GM13977 (cell line): ENCODE data around the gene AURKA.

ENCODE experiments used
- DNase-seq: peaks from one replicate; pipeline ENCODE4 v3.0.0; 2012; ENCODE audit warnings: low spot score
- in situ Hi-C: fragments of 300-500 bp; cut with MboI; formaldehyde crosslinking; loops from one replicate; pipeline ENCODE4 v1.12.0; 2022; ENCODE audit warnings: low sequenced_read_pairs, low pct_unique_long_range_greater_than_20kb, mixed read lengths, inconsistent platforms; ENCODE audit not compliant: unreplicated experiment
- TF ChIP-seq, protein P1 (sequence below): IDR thresholded peaks from 2 replicates; pipeline ENCODE4 v1.5.1; 2012; ENCODE audit warnings: mild to moderate bottlenecking, control low read depth; ENCODE audit not compliant: insufficient read depth; ENCODE audit errors: extremely low read depth, missing control alignments

AURKA gene

DNA sequence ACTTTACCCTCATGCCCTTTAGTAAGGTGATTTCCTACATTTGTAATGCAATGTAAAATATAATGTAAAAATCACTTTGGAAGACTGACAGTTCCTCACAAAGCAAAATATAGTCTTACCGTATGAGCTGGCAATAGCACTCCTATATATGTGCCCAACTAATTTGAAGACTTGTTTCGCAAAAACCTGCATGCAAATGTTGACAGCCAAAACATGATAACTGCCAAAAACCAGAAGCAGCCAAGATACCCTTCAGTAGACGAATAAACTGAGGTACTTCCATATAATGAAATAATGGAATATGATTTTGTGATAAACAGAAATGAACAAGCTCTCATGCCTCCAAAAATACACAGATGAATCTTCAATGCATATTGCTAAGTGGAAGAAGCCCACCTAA lies 13.6 kb downstream of the AURKA start:
- no peak for DNase-seq
- in situ Hi-C loops: no loop called here
- TF ChIP-seq, protein P1, sequence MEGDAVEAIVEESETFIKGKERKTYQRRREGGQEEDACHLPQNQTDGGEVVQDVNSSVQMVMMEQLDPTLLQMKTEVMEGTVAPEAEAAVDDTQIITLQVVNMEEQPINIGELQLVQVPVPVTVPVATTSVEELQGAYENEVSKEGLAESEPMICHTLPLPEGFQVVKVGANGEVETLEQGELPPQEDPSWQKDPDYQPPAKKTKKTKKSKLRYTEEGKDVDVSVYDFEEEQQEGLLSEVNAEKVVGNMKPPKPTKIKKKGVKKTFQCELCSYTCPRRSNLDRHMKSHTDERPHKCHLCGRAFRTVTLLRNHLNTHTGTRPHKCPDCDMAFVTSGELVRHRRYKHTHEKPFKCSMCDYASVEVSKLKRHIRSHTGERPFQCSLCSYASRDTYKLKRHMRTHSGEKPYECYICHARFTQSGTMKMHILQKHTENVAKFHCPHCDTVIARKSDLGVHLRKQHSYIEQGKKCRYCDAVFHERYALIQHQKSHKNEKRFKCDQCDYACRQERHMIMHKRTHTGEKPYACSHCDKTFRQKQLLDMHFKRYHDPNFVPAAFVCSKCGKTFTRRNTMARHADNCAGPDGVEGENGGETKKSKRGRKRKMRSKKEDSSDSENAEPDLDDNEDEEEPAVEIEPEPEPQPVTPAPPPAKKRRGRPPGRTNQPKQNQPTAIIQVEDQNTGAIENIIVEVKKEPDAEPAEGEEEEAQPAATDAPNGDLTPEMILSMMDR: no peak

DNA sequence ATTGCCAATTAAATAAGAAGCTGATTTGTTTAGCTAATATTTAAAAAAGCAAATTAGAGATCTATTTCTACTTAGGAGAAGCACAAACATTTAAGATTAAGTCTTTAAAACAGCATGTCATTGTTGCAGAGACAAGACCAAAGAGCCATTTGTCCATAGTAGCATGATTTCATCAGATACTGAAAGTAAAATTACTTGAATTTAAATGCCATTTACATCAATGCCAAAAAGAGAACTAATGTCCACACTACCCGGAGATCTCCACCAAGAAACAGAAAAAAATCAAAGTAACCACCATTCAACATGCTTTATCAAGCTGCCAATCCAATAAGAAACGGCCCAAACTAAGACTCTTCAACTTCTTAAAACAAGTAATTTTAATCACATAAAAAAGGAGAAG lies 15.7 kb downstream of the AURKA start:
- no peak for DNase-seq
- in situ Hi-C loops: no loop called here
- TF ChIP-seq, protein P1: no peak

DNA sequence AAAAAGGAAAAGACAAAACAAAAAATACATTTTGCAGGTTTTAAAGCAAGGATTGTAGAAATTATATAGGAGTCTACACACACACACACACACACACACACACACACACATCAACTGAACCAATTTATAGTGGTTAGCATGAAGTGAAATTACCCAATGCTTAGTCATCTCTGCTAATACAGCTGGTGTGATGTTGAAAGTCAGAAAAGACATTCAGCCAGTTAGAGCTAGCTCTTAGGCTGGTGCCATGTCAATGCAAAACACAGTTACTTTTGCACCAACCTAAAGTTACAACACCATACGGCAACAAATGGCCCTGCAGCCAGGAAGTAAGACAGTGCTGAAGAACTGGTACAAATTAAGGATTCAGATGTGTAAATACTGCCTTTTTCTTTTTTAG lies 18.1 kb downstream of the AURKA start:
- DNase-seq: no peak
- in situ Hi-C loops: no loop called here

GRCh38 chr20:56372850-56373249 lies 19.2 kb downstream of the AURKA start:
- no peak for DNase-seq
- TF ChIP-seq, protein P1: no peak
- in situ Hi-C loops: no loop called here

More for the DNA sequence above, 18.1 kb downstream of the AURKA start:
- TF ChIP-seq, protein P1: no peak

- TF ChIP-seq, protein P1: no peak
- DNase-seq: no peak
- in situ Hi-C loops: no loop called here
Measured at GRCh38 chr20:56371977-56372376, 20.0 kb downstream of the AURKA start.

- TF ChIP-seq, protein P1: no peak
- no peak for DNase-seq
- in situ Hi-C loops: no loop called here
Measured at GRCh38 chr20:56369179-56369578, 22.8 kb downstream of the AURKA start.
